GM21528 (cell line): ENCODE measurements around the gene RAB31.

Source experiments
- ATAC-seq: cut with Tn5 transposase; IDR thresholded peaks from one replicate; pipeline ENCODE4 v1.9.1; 2021; ENCODE audit warnings: mild to moderate bottlenecking, moderate library complexity; ENCODE audit not compliant: unreplicated experiment, low FRiP score

The RAB31 gene

GRCh38 chr18:9809697-9810096 lies 101.6 kb downstream of the RAB31 start:
- ATAC-seq: no peak

GRCh38 chr18:9810299-9810698 lies 102.2 kb downstream of the RAB31 start:
- no peak for ATAC-seq

- no peak for ATAC-seq
Measured at GRCh38 chr18:9810994-9811705, 103.0 kb downstream of the RAB31 start.

GRCh38 chr18:9811978-9812377 lies 103.9 kb downstream of the RAB31 start:
- no peak for ATAC-seq

- ATAC-seq: no peak
Measured at GRCh38 chr18:9814431-9814830, 106.3 kb downstream of the RAB31 start.

DNA sequence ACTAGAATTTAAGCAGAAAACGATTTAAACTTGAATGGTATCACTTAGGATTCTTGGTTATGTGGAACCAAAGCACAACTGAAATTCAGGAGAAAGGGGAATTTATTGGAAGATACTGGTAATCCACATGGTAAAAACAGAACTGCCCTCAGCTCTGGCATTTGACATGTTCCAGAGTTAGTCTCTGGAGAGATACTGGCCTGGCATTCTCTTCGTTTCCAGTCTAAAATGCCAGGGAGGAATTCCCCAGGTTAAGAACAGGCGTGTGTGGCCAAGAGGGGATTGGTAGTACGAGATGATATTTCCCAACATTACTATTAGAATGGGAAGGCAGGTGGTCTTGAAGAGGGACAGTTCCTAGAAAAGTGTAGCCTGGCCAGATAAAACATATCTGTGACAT lies 109.2 kb downstream of the RAB31 start:
- ATAC-seq: no peak

- no peak for ATAC-seq
Measured at GRCh38 chr18:9817725-9818422, 109.8 kb downstream of the RAB31 start.

DNA sequence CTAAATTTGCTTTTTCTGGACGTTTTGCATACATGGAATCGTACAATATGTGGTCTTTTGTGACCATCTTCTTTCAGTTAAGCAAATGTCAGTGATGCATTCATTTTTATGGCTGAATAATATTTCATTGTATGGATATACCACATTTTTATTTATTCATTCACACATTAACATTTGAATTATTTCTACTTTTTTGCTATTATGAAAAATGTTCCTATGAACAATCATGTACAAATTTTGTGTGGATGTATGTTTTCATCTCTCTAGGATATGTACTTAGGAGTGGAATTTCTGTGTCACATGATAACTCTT lies 110.3 kb downstream of the RAB31 start:
- ATAC-seq: no peak

DNA sequence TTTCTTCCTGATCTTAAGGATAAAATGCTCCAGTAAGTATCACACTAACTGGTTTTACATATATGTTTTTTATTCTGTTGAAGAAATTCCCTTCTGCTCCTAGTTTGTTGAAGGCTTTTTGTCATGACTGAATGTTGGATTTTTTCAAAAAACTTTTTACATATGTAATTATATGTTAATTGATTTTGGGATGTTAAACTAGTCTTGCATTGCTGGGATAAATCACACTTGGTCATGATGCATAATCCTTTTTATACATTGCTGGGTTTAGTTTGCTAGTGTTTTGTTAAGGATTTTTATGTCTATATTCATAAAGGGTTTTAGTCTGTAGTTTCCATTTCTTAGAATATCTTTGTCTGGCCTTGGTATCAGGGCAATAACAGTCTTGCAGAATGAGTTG lies 112.0 kb downstream of the RAB31 start:
- no peak for ATAC-seq

DNA sequence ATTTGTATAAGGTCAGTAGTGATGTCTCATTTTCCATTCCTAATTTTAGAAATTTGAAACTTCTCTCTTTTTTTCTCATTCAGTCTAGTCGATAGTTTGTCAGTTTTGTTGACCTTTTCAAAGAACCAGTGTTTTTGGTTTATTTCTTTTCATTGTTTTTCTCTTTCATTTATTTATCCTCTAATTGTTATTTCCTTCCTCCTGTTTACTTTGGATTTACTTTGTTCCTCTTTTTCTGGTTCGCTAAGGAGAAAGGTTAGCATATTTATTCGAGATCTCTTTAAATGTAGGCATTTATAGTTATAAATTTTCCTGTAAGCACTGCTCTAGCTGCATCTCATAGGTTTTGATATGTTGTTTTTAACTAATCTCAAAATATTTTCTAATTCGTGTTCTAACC lies 112.6 kb downstream of the RAB31 start:
- ATAC-seq: no peak

DNA sequence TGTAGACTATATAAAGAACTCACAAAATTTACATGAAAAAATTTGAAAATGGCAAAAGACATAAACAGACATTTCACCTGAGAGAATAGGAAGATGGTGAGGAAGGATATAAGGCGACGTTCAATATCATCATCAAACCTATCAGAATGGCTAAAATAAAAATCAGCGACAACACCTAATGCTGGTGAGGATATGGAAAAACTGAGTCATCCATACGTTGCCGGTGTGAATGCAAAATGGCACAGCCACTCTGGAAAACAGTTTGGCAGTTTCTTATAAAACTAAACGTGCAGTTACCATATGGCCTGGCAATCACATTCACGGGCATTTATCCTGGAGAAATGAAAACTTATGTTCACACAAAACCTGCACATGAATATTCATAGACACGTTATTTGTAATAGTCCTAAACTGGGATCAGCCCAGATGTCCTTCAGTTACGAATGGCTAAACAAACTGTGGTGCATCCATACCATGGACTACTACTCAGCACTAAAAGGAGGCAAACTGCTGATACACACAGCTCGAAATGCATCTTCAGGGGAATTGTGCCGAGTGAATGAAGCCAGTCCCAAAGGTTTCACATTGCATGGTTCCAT lies 114.6 kb downstream of the RAB31 start:
- ATAC-seq: no peak

DNA sequence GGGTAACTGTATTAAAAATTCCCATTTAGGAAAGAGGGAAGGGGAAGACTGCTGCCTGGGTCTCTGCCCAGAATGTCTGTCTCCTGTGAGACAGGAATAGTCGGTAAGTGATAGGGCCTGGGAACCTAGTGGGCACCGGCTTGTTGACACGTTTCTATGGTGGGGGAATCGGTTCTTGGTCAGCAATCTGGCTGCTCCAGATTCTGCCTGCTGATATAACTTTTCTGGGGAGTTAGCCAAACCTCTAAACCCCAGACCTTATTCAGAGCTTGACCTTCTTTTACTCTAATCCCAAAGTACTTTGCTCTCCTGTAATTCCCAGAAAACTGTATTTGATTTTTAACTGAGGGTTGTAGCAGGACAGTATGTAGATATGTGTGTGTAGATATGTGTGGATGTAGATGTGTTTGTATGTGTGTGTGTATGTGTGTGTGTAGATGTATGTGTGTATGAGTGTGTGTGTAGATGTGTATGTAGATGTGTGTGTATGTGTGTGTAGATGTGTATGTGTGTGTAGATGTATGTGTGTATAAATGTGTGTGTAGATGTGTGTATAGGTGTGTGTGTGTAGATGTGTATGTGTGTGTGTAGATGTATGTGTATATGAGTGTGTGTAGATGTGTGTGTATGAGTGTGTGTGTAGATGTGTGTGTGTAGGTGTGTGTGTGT lies 115.8 kb downstream of the RAB31 start:
- ATAC-seq: no peak

DNA sequence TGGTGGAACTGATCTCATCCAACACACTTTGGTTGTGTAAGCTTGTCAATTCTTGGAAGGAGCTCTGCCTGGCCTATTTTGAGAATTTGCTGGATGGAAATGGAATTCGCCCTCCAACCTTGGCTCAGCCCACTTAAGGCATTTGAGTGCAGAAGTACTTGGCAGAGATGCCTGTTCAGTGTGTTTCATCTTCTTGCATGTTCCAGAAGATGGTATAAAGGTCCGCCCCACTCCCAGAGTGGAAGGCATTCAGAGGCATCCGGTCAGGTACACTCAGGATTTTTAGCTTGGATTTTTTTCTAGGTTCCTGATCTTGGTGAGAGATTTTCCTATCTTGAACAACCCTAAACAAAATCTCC lies 116.4 kb downstream of the RAB31 start:
- no peak for ATAC-seq

DNA sequence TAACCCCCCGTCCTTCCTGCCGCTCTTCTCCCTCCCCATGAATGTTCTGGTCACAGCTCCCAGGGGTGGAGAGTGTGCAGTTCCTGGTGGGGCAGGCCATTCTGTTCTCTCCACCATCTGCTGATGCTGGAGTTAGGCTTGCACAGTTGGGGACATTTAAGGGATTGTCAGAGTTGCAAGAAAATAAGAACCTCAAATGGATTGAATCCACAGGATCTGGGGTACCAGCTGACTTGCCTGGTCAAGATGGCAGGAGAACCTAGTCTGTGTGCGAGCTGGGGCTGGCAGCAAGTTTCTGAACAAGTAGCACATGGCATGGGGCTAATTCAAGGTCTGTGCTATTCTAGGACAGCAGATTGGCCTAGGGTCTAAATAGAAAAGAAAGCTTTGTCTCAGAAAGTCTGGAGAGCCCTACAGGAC lies 116.9 kb downstream of the RAB31 start:
- no peak for ATAC-seq

DNA sequence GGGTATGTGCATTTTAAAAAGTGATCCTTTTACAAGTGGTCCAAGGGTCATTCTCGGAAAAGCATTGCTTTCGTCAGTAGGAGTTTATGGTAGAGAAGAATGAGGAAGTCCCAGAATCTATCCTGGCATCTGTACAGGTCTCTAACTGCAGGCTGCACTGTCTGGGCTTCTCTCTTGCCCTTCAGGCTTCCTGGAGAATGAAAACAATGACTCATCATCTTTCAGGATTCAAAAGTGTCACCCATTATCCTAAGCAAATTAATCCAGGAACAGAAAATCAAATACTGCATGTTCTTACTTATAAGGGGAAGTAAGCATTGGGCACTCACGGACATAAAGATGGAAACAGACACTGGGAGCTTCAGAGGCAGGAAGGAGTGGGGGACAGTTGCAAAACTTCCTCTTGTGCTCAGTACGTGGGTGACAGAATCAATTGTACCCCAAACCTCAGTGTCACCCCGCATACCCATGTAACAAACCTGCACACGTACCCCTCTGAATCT lies 117.5 kb downstream of the RAB31 start:
- no peak for ATAC-seq

DNA sequence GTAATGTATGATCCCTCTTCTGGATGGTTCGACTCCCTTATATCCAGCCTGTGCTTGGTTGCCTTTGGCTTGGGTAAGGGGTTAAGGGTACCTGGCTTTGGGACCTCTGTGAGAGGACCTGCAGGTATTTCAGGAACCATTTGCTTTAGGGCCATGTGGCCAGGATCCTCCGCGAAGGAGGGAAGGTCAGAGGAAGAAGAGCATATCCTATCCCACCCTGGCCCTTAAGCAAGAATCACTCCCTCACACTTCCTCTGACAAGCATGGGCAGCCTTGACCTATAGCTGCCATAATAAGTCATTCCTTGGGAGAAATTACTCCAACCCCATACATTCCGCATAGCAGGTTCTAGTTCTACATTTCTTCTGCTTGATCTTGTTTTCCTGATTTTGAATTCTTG lies 118.6 kb downstream of the RAB31 start:
- no peak for ATAC-seq

DNA sequence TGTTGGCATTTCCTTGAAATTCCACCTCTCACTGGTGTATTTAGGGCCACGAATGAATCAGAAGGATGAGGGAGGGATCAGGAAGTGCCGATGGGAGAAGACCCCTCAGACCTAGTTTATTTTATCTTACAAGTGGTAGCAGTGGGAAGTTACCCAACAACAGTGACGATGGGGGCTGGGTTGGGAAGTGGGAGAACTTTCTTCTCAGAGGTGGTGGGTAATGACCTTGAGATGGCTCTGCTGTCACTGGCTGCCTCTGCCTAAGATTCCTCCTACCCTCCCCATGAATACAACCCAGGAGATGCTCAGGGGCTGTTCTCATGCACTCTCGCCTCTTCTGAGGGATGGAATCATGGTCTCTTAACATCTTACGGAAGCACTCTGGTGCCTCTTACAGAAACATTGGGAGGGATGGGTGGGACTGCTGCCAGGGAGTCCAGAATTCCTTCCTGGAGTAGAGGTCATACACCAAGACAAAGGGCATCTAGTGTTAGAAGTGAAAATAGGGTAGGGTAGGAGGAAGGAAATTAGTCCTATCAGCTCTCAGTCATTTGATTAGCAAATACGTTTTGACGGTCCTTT lies 119.2 kb downstream of the RAB31 start:
- ATAC-seq: no peak

- no peak for ATAC-seq
Measured at GRCh38 chr18:9827793-9828505, 119.8 kb downstream of the RAB31 start.

DNA sequence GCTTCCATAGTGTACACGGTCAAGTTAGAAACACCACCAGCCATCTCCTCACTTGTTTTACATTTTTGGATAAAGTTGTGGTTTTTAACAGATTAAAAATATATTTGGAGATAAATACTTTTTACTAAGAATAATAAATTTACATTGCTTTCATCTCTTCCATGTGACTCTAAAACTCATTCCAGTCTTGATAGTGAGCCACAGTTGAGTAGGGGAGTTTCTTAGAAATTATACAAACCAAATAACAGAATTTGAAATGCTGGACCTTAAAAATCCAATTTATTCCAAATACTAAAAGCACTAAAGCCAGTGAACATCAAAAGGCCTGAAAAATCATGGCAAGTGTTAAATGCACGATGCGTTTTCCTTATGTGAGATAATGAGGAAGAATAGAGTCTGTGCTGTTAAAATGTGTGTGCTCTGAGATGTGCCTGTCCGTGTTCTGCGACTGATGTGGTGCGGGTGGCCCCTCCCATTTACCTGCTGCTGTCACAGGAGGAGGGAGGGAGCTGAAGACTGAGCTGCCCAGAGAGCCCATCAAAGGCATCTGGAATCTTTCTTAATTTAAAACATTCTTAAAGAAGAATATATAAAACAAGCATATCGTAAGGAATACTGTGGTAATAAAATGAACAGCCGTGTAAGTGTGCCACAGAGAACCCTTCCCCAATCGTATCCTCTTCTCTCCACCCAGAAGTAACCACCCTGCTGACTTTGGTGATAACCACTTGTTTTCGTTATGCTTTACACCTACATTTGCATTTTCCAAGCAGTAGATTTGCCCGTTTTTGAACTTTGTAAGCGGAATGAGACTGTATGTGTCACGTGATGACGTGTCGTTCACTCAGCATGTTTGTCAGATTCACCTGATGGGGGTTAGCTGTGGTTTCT lies 120.7 kb downstream of the RAB31 start:
- ATAC-seq: no peak

- ATAC-seq: no peak
Measured at GRCh38 chr18:9829397-9829712, 121.3 kb downstream of the RAB31 start.
